Kidney capillary endothelial cell (primary cell): Measurements from ENCODE around the gene XRCC2.
"Not testable (repeated sequence)": the region's sequence is repeated elsewhere in the genome, so short reads cannot be mapped to it uniquely, and the experiment has no call there.

Experiments used
- DNase-seq: peaks from one replicate; pipeline ENCODE4 v3.0.0-alpha.2; 2018; ENCODE audit warnings: low spot score

Gene XRCC2

DNA sequence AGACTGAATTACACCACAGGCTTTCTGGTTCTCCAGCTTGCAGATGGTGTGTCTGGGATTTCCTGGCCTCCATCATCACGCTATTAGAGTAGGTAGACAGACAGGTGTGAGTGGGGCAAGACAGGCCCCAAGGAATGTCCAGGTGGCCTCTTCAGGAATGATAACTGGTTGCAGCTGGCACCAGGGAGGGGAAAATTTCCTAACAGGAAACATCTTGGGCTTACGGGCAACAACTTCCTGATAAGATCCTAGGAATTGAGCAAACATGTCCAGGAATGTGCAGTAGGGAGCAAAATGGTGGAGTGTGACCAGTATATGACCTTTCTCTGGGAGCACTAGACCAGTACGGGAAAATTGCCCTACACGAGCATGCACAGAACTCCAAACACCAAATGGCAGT is 11.3 kb downstream of the XRCC2 start:
- peak; percentile 30 for DNase-seq

DNA sequence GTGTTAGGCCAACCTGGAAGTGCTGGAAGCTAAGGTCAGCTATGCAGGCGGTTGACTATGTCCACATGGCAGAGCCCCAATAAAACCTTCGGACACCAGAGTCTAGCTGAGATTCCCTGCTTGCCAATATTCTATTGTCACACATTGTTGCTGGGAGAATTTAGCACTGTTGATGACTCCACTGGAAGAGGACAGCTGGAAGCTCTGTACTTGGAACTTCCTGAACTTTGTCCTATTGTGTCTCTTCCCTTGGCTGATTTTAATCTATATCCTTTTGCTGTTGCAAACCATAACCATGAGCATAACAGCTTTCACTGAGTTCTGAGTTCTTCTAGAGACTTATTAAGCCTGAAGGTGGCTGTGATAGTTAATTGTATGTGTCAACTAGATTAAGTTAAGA is 12.0 kb downstream of the XRCC2 start:
- peak; percentile 21 for DNase-seq

DNA sequence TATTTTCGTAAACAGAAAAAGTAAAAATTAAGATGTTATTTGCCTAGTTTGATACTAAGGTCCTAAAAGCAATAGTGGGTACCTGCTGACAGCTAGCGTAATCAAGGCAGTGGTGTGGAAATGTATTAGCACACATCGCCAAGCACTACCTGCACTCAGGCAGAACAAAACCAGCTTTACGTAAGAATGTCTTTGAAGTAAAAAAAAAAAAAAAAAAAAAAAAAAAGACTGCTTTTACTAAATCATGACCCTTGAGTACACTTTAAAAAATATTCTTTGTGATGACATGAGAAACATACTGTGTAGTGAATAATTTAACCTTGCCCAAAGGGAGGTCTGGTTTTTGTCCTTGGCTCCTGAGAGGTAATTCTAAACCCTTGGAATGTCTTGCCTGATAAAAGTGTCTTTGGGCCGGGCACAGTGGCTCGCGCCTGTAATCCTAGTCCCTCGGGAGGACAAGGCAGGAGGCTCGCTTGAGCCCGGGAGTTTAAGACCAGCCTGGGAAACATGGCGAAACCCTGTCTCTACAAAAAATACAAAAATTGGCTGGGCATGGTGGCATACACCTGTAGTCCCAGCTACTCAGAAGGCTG is 12.7 kb downstream of the XRCC2 start:
- no peak for DNase-seq

DNA sequence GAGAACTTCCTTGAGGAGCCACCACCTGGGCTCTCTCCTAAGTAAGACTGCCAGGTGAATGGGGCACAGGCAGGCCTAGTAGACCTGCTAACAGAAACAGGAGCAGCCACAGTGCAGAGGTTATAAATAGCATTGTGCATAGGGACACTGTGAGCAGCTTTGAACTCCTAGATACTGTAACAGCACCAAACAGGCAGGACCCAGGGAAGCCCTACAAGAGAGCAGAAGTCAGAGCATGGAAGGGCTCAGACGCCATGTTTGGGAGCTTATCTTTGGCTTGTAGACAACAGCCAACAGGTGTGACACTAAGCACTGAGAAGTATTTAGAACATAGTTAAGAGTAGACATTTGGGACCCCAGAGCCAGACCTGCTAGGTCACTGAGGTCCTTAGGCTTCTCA is 14.5 kb downstream of the XRCC2 start:
- no peak for DNase-seq

DNA sequence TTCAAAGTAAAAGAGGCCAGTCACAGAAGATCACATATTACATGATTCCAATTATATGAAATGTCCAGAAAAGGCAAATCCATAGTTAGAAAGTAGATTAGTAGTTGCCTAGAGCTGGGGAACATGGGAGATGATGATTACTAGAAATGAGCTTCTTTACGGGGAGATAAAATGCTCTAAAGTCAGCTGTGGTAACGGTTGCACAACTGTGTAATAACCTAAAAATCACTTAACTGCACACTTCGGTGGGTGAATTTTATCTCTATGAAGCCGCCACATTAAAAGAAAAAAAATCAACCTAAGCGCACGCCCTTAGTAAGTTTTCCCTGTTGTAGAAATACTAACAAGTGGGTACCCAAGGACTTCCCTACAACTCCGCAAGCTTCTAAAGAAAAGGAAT is 15.9 kb downstream of the XRCC2 start:
- no peak for DNase-seq

DNA sequence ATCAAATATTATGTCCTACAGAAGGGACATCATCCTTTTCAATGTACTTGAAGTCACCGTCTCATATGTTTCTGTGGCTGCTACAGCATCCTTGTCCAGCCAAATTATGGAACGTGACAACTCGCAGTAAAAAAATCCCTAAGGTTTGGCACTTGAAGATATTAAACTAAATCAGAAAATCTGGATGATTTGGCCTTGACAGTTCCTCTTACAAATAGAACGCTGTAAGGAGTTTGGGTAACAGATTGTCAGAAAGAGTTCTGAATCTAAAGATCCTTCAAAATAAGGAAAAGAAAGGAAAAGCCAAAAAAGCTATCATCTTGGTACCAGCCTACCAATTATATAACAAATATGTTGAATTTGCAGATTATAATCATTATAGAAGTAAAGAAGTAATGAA is 21.0 kb downstream of the XRCC2 start:
- DNase-seq = no peak

DNA sequence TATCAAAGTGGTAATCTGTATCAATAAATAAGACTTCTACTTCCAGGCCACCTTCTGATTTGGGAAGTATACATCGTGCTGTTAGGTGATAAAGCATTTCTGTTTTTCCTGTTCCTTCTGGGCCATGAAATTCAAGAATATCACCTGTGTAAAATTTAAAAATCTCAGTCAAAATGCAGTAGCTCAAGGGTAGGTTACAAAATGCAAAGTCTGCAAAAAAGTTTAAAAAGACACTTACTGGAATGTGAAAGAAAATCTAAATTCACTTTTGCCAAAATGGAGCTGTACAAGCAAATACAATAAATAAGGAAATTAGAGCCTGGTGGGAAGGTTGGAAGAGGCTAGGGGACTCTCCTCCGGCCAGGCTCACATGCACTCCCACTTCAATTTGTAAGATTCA is 26.7 kb downstream of the XRCC2 start:
- no peak for DNase-seq

DNA sequence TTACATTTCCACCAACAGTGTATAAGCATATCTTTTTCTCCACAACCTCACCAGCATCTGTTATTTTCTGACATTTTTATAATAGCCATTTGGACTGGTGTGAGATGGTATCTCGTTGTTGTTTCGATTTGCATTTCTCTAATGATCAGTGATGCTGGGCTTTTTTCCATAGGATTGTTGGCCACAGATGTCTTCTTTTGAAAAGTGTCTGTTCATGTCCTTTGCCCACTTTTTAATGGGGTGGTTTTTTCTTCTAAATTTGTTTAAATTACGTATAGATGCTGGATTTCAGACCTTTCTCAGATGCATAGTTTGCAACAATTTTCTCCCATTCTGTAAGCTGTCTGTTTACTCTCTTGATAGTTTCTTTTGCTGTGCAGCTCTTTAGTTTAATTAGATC is 28.9 kb downstream of the XRCC2 start:
- no peak for DNase-seq

DNA sequence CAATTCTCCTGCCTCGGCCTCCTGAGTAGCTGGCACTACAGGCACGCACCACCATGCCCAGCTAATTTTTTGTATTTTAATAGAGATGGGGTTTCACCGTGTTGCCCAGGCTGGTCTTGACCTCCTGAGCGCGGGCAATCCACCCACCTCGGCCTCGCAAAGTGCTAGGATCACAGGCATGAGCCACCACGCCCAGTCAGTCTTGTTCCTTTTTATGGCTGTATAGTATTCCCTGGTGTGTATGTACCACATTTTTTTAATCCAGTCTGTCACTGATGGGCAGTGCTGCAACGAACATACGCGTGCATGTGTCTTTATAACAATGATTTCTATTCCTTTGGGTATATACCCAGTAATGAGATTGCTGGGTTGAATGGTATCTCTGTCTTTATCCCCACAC is 29.4 kb downstream of the XRCC2 start:
- not testable (repeated sequence) for DNase-seq

DNA sequence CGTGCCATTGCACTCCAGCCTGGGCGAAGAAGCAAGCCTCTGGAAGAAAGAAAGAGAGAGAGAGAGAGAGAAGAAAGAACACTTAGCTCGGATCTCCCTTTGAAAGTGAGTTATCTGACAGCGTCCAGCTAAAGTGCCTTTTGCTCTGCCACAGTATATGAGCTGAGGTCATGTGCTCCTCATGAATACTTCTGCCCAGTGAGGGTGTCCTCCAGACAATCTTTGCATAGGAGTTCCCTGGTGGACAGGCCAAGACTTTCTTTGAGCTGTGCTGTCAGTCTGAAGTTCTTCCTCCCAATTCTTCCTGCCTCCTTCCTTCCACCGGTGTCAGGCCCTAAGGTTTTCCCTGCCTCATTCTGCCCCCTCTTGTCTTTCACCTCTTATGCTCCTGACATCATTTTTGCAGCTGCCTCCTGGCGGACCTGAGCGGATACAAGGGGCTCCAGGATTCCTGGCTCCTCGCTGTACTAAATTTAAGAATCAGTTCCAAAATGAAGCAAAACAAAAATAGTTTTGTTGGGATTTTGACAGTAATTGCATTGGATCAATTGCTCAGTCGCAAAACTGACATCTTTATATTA is 31.9 kb downstream of the XRCC2 start:
- no peak for DNase-seq

DNA sequence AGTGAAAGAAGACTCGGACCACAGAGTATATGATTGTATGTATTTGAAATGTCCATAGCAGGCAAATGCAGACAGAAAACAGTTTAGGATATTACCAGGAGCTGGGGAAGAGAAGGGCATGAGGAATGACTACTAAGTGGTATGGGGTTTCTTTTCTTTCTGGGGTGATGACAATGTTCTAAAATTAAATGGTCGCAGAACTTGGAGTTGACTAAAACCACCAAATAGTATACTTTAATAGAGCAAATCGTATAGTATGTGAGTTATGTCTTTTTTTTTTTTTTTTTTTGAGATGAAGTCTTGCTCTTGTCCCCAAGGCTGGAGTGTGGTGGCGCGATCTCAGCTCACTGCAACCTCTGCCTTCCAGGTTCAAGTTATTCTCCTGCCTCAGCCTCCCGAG is 34.6 kb downstream of the XRCC2 start:
- no peak for DNase-seq

DNA sequence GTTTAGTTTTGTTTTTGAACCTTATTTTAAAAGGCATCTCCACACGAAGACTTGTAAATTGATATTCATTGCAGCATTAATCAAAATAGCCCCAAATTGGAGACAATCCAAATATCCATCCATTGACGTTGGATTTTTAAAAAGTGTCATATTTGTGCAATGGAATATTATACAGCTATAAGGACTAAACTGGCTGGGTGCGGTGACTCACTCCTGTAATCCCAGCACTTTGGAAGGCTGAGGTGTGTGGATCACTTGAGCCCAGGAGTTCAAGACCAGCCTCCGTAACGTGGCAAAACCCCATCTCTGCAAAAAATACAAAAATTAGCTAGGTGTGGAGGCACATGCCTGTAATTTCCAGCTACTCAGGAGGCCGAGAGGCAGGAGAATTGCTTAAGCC is 35.1 kb downstream of the XRCC2 start:
- no peak for DNase-seq

DNA sequence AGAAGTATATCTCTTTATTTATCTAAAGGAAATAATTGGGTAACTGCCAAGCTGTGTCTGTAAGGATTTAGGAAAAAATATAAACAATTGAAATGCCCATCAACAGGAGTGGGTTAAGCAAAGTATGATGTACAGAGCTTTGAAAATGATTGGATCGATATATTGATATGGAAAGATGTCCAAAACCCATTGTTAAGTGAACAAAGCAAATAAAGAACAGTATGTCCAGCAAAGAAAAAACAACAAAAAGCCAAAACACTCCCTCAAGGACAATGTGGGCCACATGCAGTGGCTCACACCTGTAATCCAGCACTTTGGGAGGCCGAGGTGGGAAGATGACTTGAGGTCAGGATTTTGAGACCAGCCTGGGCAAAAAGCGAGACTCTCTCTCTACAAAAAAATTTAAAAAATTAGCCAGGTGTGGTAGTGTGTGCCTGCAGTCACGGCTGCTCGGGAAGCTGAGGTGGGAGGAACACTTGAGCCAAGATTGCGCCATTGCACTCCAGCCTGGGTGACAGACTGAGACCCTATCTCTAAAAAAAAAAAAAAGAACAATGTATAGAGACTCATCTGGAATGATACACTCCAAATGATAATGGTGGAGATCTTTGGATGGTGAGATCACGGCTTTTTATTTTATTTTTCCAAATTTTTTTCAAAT is 37.9 kb downstream of the XRCC2 start:
- no peak for DNase-seq

DNA sequence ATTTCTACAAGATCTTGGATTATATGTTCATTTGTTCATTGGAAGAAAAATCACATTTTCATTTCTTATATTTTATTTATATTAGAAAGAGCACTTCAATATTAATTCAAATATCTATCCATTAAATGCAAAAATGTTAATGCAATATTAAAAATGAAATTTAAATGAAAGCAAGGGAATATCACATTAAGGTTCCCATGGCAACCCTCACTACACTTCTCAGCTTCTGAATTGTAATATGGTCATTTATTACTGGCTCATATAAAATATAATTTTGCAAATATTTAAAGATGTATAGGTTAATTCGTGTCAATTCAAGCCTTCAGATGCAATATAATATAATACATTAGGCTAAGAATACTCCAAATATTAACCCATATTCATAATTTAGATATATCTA is 38.8 kb downstream of the XRCC2 start:
- no peak for DNase-seq

DNA sequence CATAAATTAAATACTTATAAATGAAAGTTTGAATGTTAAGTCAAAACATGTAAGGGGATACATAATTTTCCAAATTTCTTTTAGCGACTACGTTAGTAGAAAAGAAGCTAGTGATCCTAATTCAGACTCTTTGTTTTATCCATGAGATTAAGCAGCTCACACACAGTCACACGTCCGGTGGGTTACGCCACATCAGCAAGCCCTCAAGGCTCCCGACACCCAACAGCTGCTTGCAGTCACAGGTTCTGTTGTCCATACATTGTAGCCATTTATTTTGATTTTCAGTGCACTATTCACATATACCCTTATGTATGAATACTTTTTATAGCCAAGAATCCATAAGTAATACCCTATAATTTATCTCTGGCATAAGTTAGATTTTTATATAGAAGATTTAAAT is 39.5 kb downstream of the XRCC2 start:
- DNase-seq = no peak

DNA sequence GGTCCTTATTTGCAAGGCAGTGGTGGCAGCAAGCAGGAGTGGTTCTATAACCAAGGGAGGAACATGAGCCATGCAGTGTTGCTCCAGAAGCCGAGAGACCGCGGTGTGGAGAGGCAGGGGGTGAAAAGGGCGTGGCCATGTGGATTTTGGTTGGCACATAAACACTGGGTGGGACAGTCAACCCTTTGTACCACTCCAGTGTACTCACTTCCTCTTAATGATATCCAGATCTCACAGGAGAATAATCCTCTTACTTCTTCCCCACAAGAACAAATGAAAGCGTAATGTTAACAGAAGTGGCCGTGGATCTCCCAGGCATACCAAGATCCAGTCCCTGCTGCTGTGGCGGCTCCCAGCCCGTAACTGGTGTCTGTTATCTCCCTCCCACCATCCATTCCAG is 42.4 kb downstream of the XRCC2 start:
- no peak for DNase-seq

DNA sequence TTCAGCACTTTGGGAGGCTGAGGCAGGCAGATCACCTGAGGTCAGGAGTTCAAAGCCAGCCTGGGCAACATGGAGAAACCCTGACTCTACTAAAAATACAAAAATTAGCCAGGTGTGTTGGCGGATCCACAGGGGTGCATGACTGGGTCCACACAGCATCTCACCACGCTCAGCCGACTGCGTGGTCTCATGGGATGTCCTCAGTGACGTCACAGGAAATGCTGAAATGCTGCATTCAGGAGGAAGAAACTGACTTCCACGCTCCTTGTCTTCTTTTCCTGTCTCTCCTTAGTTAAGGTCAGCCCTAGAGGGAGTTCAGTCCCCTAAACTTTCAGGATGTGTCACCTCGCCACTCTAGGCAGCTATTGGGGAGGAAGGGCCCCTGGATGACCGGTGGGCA is 42.9 kb downstream of the XRCC2 start:
- no peak for DNase-seq

DNA sequence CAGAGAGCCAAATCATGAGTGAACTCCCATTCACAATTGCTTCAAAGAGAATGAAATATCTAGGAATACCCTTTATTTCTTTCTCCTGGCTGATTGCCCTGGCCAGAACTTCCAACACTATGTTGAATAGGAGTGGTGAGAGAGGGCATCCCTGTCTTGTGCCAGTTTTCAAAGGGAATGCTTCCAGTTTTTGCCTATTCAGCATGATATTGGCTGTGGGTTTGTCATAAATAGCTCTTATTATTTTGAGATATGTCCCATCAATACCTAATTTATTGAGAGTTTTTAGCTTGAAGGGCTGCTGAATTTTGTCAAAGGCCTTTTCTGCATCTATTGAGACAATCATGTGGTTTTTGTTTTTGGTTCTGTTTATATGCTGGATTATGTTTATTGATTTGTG is 47.2 kb downstream of the XRCC2 start:
- not testable (repeated sequence) for DNase-seq

DNA sequence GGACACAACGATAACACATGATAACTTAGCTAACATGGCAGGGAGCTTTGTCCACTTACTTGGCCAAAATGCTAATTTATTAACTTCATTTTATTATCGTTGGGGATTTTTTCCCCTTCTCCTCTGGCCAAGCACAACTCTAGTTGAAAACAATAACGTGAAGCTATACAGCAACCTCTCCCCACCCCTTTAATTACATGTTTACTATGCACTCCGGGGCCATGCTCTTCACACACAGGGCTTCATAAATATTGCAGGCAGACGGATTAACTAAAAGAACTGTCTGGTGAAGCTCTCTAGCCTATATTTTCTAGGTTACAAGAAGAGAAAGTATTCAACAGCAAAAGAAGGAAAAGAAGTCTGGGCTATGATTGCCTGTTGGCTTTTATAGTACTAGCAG is 51.7 kb downstream of the XRCC2 start:
- no peak for DNase-seq

DNA sequence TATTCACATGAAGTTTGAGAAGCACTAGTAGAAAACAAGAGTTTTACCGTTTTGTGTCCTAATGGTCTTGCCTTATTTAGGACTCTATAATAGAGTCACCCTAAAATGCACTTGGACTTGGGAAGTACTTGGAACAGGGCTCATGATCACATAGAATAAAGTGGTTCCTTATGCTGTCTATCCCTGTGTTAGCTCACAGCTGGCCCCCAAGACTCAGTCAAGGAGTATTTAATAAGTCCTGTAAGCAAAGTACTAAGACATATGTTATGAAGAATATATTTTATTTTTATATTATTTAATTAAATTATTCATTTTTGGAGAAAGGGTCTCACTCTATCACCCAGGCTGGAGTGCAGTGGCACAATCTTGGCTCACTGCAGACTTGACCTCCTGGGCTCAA is 54.5 kb downstream of the XRCC2 start:
- DNase-seq = no peak

DNA sequence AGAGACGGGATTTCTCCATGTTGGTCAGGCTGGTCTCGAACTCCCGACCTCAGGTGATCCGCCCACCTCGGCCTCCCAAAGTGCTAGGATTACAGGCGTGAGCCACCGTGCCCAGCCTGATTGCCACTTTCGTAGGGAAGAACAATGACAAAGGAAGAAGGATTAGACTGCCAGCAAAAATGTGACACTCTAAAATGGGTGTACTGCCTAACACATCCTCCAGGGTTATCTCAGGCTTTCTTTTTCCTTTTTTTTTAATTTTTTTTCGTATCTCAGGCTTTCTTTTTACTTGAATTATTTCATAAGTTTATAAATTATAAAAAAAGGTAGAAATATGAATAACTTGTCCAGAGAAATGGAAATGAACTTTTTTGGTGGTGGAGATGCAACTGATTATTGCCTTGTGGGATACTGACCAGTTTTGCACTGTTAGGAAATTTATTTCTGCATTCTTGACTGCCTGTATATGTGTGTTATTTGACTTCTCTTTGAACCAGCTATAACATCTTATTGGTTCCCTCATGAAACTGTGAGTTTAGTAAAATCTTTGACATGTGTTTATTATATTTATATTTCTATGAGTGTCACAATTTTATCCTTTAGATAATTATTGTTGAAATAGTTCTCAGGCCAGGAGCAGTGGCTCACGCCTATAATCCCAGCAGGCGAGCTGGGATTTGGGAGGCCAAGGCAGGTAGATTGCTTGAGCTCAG is 56.8 kb downstream of the XRCC2 start:
- no peak for DNase-seq

DNA sequence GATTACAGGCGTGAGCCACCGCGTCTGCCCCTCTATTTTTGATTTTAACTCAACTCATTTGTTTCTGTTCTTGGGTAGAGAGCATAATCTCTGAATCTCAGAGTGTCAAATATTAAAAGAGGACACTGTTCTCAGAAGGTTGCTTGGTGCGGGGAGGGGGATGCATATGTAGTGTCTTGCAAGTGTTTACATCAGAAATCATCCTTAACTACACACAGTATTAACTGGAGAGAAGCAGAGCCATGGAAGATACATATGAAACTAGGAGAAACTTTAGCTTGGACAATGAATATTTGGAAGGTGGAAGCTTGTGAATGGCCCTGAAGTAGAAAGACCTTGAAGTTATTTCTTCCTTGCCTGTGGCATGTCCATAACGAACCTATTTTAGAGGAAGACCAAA is 57.5 kb downstream of the XRCC2 start:
- DNase-seq = no peak

DNA sequence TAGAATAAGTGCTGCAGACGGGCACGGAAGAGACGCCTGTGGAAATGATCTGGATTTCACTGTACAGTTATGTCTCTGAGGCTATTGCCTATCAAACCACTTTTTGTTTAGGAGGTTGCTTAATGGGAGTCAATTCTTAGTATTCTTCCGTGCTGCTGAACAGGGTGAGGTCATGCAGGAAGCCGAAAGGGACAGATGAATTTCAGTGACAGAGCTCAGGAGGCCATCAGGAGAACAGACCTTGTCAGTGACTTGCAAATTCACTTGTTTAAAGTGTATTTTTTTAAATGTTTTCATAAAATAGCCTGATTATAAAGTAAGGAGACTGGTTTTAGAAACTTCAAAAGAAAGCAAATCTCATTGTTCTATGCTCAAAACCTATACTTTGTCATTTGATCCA is 58.9 kb downstream of the XRCC2 start:
- peak; percentile 3 for DNase-seq
